Measurements from ENCODE around the gene WDR75. TPM values are rescaled to one million over a fixed set of nuclear protein-coding genes. Genes with fewer than 3 reads are reported as not detected.

WDR75 gene
- 10 to 100 TPM; 86.2 to 90.5 TPM for total RNA-seq

DNA sequence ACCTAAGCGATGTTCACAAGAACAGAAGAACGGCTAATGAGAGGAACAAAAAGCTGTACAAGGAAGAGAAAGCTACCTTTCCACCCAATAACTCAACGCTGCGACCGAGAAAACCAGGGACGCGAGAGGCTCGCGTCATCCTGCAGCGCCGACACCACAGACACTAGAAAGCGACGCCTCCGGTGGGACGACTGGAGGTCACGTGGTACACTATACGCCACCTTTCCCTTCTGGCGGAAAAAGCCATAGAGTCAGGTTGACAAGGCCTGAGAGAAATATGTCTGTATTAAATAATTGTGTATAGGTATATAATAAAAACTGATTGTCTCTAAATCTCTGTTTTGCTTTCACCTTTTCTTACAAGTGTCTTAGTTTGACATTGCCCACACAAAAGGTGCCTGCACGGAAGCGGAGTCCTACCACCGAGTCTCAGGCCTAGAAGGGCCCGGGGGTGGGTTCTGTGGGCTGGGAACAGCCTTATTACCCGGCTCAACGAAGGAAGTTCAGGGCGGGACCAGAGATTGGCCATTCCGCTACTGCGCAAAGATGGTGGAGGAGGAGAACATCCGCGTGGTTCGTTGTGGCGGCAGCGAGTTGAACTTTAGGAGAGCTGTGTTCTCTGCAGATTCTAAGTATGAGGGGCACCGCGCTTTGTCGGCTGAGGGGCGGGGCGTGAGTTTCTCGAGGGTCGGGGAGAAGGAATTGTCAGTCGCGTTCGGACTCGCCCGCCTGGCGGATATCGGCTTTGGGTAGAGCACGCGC lies at the start of gene WDR75:
TSS of gene WDR75 (plus strand) at position 528 of the 762 bp plus-strand sequence. CDS start at position 547, 19 bp downstream.
- Mint-ChIP-seq H3K27me3 (no peaks in the 10 kb centered on the region), H3K4me3 (no peak within 1 kb of the TSS), H3K36me3 (ENCODE audit: low read depth) (peaks cover 8% of the 10 kb centered on the region), H3K9me3 (no peaks in the 10 kb centered on the region), H3K27ac (peak within 1 kb of the TSS; percentile 100), H3K4me1 (ENCODE audit: low read depth) (peaks cover 27% of the 10 kb centered on the region)
- DNase-seq (peak; percentile 95), ATAC-seq (peak; percentile 92)
- TF ChIP-seq, protein P1, sequence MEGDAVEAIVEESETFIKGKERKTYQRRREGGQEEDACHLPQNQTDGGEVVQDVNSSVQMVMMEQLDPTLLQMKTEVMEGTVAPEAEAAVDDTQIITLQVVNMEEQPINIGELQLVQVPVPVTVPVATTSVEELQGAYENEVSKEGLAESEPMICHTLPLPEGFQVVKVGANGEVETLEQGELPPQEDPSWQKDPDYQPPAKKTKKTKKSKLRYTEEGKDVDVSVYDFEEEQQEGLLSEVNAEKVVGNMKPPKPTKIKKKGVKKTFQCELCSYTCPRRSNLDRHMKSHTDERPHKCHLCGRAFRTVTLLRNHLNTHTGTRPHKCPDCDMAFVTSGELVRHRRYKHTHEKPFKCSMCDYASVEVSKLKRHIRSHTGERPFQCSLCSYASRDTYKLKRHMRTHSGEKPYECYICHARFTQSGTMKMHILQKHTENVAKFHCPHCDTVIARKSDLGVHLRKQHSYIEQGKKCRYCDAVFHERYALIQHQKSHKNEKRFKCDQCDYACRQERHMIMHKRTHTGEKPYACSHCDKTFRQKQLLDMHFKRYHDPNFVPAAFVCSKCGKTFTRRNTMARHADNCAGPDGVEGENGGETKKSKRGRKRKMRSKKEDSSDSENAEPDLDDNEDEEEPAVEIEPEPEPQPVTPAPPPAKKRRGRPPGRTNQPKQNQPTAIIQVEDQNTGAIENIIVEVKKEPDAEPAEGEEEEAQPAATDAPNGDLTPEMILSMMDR (IDR thresholded peaks at IDR 0.05), result no peak
- ChIA-PET CTCF (interaction anchor here (1.5 kb wide), 1 partner anchor 29 kb away, joined by 6 read pairs; no protein-coding TSS in a partner anchor), POLR2A (interaction anchor here (0.8 to 2.3 kb wide), 5 partner anchors 9 to 136 kb away, joined by 3 to 7 read pairs (median 4); no protein-coding TSS in a partner anchor)
- intact Hi-C loops (cut with micrococcal nuclease), result no loop called here

DNA sequence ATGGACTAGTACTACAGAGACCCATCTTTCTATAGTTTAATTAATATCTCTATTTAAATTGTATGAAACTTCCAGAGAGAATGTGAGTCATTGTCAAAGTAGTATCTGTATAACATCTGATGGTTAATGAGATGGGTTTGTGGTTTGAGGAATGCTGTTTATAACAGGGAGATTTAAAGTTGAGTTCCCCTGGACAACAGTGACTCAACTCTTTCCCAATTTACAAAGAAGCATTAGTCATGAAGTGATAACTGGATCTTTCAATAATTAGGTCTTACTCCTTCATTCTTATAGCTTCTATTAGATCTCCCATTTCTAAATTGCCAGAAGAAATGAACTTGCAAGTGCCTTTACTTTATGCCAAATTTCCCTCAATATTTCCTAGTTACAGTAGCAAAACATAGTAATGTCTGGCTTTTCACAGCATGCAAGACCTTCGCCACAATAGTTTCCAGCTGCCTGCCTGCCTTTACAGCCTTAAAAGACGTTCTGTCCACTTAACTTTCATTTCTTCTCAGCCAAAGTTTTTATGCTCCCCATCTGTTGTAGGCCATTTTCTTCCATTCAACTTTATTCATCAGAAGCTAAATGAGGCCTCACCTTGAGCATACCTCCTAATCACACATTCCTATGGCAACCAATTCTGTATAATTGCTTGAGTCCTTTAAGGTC lies 47.7 kb upstream of the WDR75 start:
- ChIA-PET CTCF (interaction anchor here (1.0 kb wide), 1 partner anchor 78 kb away, joined by 3 read pairs; no protein-coding TSS in a partner anchor), POLR2A (no interaction called here)
- H3K4me3 Mint-ChIP-seq, result no peak overlapping the region
- H3K27ac Mint-ChIP-seq, result no peak overlapping the region
- no peak for DNase-seq
- no peaks in the 10 kb centered on the region for H3K36me3 Mint-ChIP-seq (ENCODE audit: low read depth)
- intact Hi-C loops (cut with micrococcal nuclease), result no loop called here
- peaks cover 5% of the 10 kb centered on the region for H3K4me1 Mint-ChIP-seq (ENCODE audit: low read depth)
- ATAC-seq, result no peak
- no peaks in the 10 kb centered on the region for H3K27me3 Mint-ChIP-seq
- no peaks in the 10 kb centered on the region for H3K9me3 Mint-ChIP-seq
- TF ChIP-seq, protein P1 (IDR thresholded peaks at IDR 0.05), result no peak

DNA sequence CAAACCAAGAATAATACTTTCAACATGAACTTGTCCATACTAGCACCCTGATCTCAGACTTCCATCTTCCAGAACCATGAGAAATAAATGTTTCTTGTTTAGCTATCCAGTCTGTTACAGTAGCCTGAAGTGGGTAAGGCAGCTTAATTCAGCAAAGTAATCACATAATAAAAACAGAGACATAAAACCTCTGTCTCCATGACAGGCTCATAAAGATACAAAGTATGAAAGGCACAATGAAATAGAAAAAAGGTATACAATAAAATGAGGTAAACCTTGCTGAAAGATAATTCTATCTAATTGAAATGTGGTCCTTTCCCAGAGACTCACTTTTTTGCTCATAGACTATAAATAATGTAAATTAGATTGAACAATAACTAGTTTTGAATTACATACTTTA lies 46.7 kb upstream of the WDR75 start:
- ATAC-seq (no peak), DNase-seq (no peak)
- Mint-ChIP-seq H3K4me3 (no peak overlapping the region), H3K4me1 (ENCODE audit: low read depth) (peaks cover 5% of the 10 kb centered on the region), H3K27me3 (no peaks in the 10 kb centered on the region), H3K9me3 (peaks cover under 1% of the 10 kb centered on the region), H3K36me3 (ENCODE audit: low read depth) (no peaks in the 10 kb centered on the region), H3K27ac (no peak overlapping the region)
- CTCF ChIA-PET, result no interaction called here
- intact Hi-C loops (cut with micrococcal nuclease), result no loop called here
- TF ChIP-seq, protein P1 (IDR thresholded peaks at IDR 0.05), result no peak
- POLR2A ChIA-PET, result no interaction called here

DNA sequence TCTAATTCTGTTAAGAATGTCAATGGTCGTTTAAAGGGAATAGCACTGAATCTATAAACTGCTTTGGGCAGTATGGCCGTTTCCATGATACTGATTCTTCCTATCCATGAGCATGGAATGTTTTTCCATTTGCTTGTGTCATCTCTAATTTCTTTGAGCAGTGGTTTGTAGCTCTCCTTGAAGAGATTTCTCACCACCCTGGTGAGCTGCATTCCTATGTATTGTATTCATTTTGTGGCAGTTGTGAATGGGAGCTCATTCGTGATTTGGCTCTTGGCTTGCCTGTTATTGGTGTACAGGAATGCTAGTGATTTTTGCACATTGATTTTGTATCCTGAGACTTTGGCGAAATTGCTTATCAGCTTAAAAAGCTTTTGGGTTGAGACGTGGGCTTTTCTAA lies 38.3 kb upstream of the WDR75 start:
- TF ChIP-seq, protein P1 (IDR thresholded peaks at IDR 0.05), result no peak
- ChIA-PET POLR2A (no interaction called here), CTCF (interaction anchor here (0.8 to 2.0 kb wide), 3 partner anchors 10 to 321 kb away, joined by 3 to 12 read pairs (median 12); no protein-coding TSS in a partner anchor)
- Mint-ChIP-seq H3K4me1 (ENCODE audit: low read depth) (peaks cover 8% of the 10 kb centered on the region), H3K4me3 (no peak overlapping the region), H3K27ac (no peak overlapping the region), H3K27me3 (no peaks in the 10 kb centered on the region), H3K9me3 (peaks cover 2% of the 10 kb centered on the region), H3K36me3 (ENCODE audit: low read depth) (no peaks in the 10 kb centered on the region)
- ATAC-seq, result no peak
- intact Hi-C loops (cut with micrococcal nuclease), result no loop called here
- no peak for DNase-seq

All from activated CD8-positive, alpha-beta T cell treated with anti-CD3 and anti-CD28 coated beads for 36 hours (primary cell).